Activated T-helper 1 cell treated with anti-CD3 and anti-CD28 coated beads, Interleukin-12 subunit alpha, Interleukin-12 subunit beta, Interleukin-2, Interleukin-4 antibody, amounts not matched to agents 30 ng/mL and 10 ng/mL and 1 ng/mL, durations not matched to agents 14 hours and 24 hours and 36 hours (primary cell): ENCODE data around the gene SLC44A1. TPM values are rescaled to one million over a fixed set of nuclear protein-coding genes. Genes with fewer than 3 reads are reported as not detected.

Experiments
- DNase-seq: peaks from one replicate; pipeline ENCODE4 v3.0.0; 2021; ENCODE audit warnings: low spot score
- H3K27ac Mint-ChIP-seq: one replicate; pipeline ENCODE4 v1.8.0; 2021; ENCODE audit warnings: mild to moderate bottlenecking, mixed read lengths
- H3K27me3 Mint-ChIP-seq: one replicate; pipeline ENCODE4 v1.8.0; 2022; ENCODE audit warnings: mild to moderate bottlenecking, moderate library complexity, mixed read lengths; ENCODE audit not compliant: insufficient read depth
- H3K36me3 Mint-ChIP-seq: one replicate; pipeline ENCODE4 v1.8.0; 2021; ENCODE audit warnings: low read depth, mixed read lengths
- H3K4me1 Mint-ChIP-seq: one replicate; pipeline ENCODE4 v1.8.0; 2021; ENCODE audit warnings: low read depth, mixed read lengths
- H3K4me3 Mint-ChIP-seq: one replicate; pipeline ENCODE4 v1.8.0; 2021; ENCODE audit warnings: mild to moderate bottlenecking, moderate library complexity, mixed read lengths
- H3K9me3 Mint-ChIP-seq: one replicate; pipeline ENCODE4 v1.8.0; 2021; ENCODE audit warnings: mixed read lengths
- intact Hi-C: fragments of 100-400 bp; cut with micrococcal nuclease; formaldehyde crosslinking; loops from one replicate; pipeline ENCODE4 v1.15.1; 2024
- total RNA-seq: library from RNA; stranded (reverse); gene quantifications from 2 replicates; pipeline ENCODE4 v1.2.3, GENCODE V29; 2022

The SLC44A1 gene
- total RNA-seq, 1 donor from 2014 or later = 3.8 TPM

GRCh38 chr9:105299190-105299854, 54.9 kb downstream of the SLC44A1 start:
- Mint-ChIP-seq H3K27me3 (peaks cover 2% of the 10 kb centered on the region), H3K9me3 (no peaks in the 10 kb centered on the region), H3K36me3 (no peaks in the 10 kb centered on the region), H3K4me1 (peaks cover 11% of the 10 kb centered on the region), H3K4me3 (no peak overlapping the region), H3K27ac (no peak overlapping the region)
- intact Hi-C loops = loop anchor here (5.0 kb wide), 1 partner anchor 63 kb away; no protein-coding TSS in a partner anchor
- no peak for DNase-seq

GRCh38 chr9:105302728-105303127, 58.3 kb downstream of the SLC44A1 start:
- H3K27ac Mint-ChIP-seq = no peak overlapping the region
- H3K9me3 Mint-ChIP-seq = no peaks in the 10 kb centered on the region
- H3K36me3 Mint-ChIP-seq = no peaks in the 10 kb centered on the region
- H3K4me1 Mint-ChIP-seq = no peaks in the 10 kb centered on the region
- DNase-seq = no peak
- no peak overlapping the region for H3K4me3 Mint-ChIP-seq
- H3K27me3 Mint-ChIP-seq = no peaks in the 10 kb centered on the region
- intact Hi-C loops = no loop called here

GRCh38 chr9:105305856-105306255, 61.4 kb downstream of the SLC44A1 start:
- no peaks in the 10 kb centered on the region for H3K4me1 Mint-ChIP-seq
- DNase-seq = no peak
- H3K36me3 Mint-ChIP-seq = no peaks in the 10 kb centered on the region
- intact Hi-C loops = no loop called here
- H3K4me3 Mint-ChIP-seq = no peak overlapping the region
- no peaks in the 10 kb centered on the region for H3K9me3 Mint-ChIP-seq
- H3K27me3 Mint-ChIP-seq = no peaks in the 10 kb centered on the region
- no peak overlapping the region for H3K27ac Mint-ChIP-seq

GRCh38 chr9:105306351-105307140, 62.1 kb downstream of the SLC44A1 start:
- no peak for DNase-seq
- Mint-ChIP-seq H3K4me1 (no peaks in the 10 kb centered on the region), H3K36me3 (no peaks in the 10 kb centered on the region), H3K27me3 (no peaks in the 10 kb centered on the region), H3K4me3 (no peak overlapping the region), H3K27ac (no peak overlapping the region), H3K9me3 (no peaks in the 10 kb centered on the region)
- intact Hi-C loops = no loop called here

DNA sequence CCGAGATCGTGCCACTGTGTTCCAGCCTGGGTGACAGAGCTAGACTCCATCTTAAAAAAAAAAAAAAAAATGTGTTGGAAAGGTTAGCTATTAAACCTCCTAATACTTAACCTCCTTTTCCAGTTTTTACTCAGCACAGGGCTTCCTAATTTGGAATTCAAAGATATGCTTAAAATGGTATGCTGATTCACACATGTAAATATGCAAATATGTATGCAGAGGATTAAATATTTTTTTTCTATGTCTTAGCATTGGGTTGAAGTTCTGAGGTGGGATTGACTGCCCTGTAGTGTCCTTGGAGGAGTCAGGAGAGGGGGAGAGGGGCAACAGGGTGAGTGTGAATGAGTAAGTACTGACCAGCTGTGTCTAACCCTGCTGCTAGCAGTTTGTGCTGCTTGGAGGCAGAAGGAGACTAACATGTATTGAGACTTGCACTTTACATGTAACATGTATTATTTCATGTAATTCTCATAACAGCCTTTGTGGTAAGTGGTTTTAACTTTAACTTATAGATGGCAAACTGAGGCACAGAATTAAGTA, 63.2 kb downstream of the SLC44A1 start:
- H3K4me3 Mint-ChIP-seq = no peak overlapping the region
- no peaks in the 10 kb centered on the region for H3K9me3 Mint-ChIP-seq
- H3K36me3 Mint-ChIP-seq = no peaks in the 10 kb centered on the region
- no peaks in the 10 kb centered on the region for H3K27me3 Mint-ChIP-seq
- H3K4me1 Mint-ChIP-seq = no peaks in the 10 kb centered on the region
- no peak overlapping the region for H3K27ac Mint-ChIP-seq
- intact Hi-C loops = no loop called here
- no peak for DNase-seq

GRCh38 chr9:105308461-105309341, 64.2 kb downstream of the SLC44A1 start:
- Mint-ChIP-seq H3K27ac (no peak overlapping the region), H3K27me3 (no peaks in the 10 kb centered on the region), H3K4me3 (no peak overlapping the region), H3K9me3 (no peaks in the 10 kb centered on the region), H3K36me3 (no peaks in the 10 kb centered on the region), H3K4me1 (no peaks in the 10 kb centered on the region)
- intact Hi-C loops = no loop called here
- no peak for DNase-seq

DNA sequence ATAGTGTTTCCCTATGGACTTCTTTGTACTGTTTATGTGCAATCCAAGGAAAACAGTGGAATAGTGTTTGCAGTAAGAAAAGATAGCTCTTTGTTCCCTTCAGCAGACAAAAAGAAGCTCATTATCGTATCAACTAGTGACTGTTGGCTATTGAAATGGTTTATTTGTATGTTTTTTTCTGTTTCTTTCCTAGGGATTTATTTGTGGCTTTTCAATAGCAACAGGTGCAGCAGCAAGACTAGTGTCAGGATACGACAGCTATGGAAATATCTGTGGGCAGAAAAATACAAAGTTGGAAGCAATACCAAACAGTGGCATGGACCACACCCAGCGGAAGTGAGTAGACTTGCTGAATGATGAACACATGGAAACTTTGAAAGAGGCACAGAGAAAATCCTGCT, 65.1 kb downstream of the SLC44A1 start:
- intact Hi-C loops = no loop called here
- no peak for DNase-seq
- Mint-ChIP-seq H3K4me3 (no peak overlapping the region), H3K27ac (no peak overlapping the region), H3K27me3 (no peaks in the 10 kb centered on the region), H3K9me3 (no peaks in the 10 kb centered on the region), H3K36me3 (no peaks in the 10 kb centered on the region), H3K4me1 (no peaks in the 10 kb centered on the region)

GRCh38 chr9:105311306-105311705, 66.9 kb downstream of the SLC44A1 start:
- Mint-ChIP-seq H3K27me3 (no peaks in the 10 kb centered on the region), H3K4me3 (no peak overlapping the region), H3K27ac (no peak overlapping the region), H3K36me3 (no peaks in the 10 kb centered on the region), H3K9me3 (no peaks in the 10 kb centered on the region), H3K4me1 (no peaks in the 10 kb centered on the region)
- DNase-seq = no peak
- intact Hi-C loops = no loop called here

GRCh38 chr9:105313238-105313637, 68.8 kb downstream of the SLC44A1 start:
- Mint-ChIP-seq H3K27ac (no peak overlapping the region), H3K9me3 (no peaks in the 10 kb centered on the region), H3K4me3 (no peak overlapping the region), H3K36me3 (no peaks in the 10 kb centered on the region), H3K4me1 (no peaks in the 10 kb centered on the region), H3K27me3 (peaks cover 5% of the 10 kb centered on the region)
- intact Hi-C loops = no loop called here
- no peak for DNase-seq

DNA sequence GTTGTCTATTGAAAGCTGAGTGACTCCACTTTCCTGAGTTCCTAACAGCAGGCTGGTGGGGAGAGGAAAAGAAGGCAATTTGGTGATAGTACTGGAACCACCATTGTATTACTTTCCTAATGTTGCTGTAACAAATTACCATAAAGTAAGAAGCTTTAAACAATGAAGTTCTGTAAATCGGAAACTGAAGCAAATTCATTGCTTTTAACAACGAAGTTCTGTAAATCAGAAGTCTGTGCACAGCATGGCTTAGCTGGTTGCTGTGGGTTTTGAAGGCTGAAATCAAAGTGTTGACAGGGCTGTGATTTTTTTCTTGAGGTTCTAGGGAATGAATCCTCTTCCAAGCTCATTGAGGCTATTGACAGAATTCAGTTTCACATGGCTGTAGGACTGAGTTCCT, 72.3 kb downstream of the SLC44A1 start:
- H3K36me3 Mint-ChIP-seq = no peaks in the 10 kb centered on the region
- H3K4me3 Mint-ChIP-seq = no peak overlapping the region
- H3K9me3 Mint-ChIP-seq = no peaks in the 10 kb centered on the region
- H3K27me3 Mint-ChIP-seq = peaks cover 5% of the 10 kb centered on the region
- no peaks in the 10 kb centered on the region for H3K4me1 Mint-ChIP-seq
- no peak overlapping the region for H3K27ac Mint-ChIP-seq
- intact Hi-C loops = no loop called here
- DNase-seq = no peak

GRCh38 chr9:105318729-105319191, 74.3 kb downstream of the SLC44A1 start:
- no peak for DNase-seq
- Mint-ChIP-seq H3K27ac (no peak overlapping the region), H3K36me3 (no peaks in the 10 kb centered on the region), H3K27me3 (peaks cover 8% of the 10 kb centered on the region), H3K9me3 (no peaks in the 10 kb centered on the region), H3K4me1 (no peaks in the 10 kb centered on the region), H3K4me3 (no peak overlapping the region)
- intact Hi-C loops = no loop called here

DNA sequence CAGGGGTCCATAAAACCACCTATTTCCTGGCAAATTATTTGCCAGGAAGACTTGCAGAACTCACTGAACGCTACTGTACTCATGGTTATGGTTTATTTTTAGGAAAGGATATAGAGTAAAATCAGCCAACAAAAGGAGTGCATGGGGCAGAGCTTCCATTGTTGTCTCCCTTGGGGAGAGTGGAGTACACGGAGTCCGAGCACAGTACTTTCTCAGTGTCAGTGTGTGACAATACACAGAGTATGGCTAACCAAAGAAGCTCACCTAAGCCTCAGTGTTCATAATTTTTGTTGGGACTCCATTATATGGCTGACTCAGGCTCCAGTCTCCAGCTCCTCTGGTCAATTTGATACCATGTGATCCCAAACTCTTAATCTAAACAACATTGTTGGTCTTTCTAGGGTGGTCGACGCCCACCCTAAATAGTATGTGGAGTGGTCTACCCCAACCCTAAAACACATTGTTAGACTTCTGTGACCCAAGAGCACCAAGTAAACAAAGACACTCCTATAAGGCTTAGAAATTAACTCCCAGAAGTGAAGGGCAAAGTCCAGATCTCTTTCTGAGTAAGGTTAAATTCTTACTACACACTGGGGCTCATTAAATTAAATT, 74.9 kb downstream of the SLC44A1 start:
- no peak for DNase-seq
- Mint-ChIP-seq H3K9me3 (no peaks in the 10 kb centered on the region), H3K27me3 (peaks cover 9% of the 10 kb centered on the region), H3K27ac (no peak overlapping the region), H3K4me1 (no peaks in the 10 kb centered on the region), H3K36me3 (no peaks in the 10 kb centered on the region), H3K4me3 (no peak overlapping the region)
- intact Hi-C loops = no loop called here
